Uterus (tissue), 2 donors: ENCODE results near the gene CUL5.
A peak's percentile ranks its signal among the peaks of the same experiment; 100 is the strongest.

Source experiments
- CTCF ChIP-seq, 4 experiments: fragments of 200-600 bp in 2 of 4; fragments of 450-650 bp in 2 of 4; sonication (generic) in 2 of 4; IDR thresholded peaks; one replicate each; pipeline ENCODE4 v1.5.1; 2016 to 2019; ENCODE audit warnings: antibody characterized with exemption in 4 of 4, mild to moderate bottlenecking in 2 of 4, moderate library complexity in 1 of 4
- POLR2A ChIP-seq, 2 donors: fragments of 450-650 bp; IDR thresholded peaks; one replicate each; pipeline ENCODE4 v1.6.1; 2016; ENCODE audit warnings: antibody characterized with exemption in 2 of 2, mild to moderate bottlenecking in 1 of 2, moderate library complexity in 1 of 2

- TF ChIP-seq CTCF (IDR thresholded peaks at IDR 0.05), result peak; percentile 18 to 64 (median 34)
- TF ChIP-seq POLR2A (IDR thresholded peaks at IDR 0.05), result peak; percentile 89 to 92
Observed at GRCh38 chr11:108121274-108122155, 112.8 kb downstream of the CUL5 start, which contains the start of gene ACAT1.
